AG09319 (cell line): ENCODE measurements around the gene ARL14EPL.
"Not testable (repeated sequence)": the region's sequence is repeated elsewhere in the genome, so short reads cannot be mapped to it uniquely, and the experiment has no call there.

ENCODE experiments used
- DNase-seq: peaks from one replicate; pipeline ENCODE4 v3.0.0-alpha.2; 2010; ENCODE audit warnings: low read depth; ENCODE audit errors: extremely low read depth
- CTCF ChIP-seq: IDR thresholded peaks from 2 replicates; pipeline ENCODE4 v1.5.1; 2011; ENCODE audit warnings: low read depth, mild to moderate bottlenecking, inconsistent platforms, low read length, moderate library complexity

ARL14EPL gene

DNA sequence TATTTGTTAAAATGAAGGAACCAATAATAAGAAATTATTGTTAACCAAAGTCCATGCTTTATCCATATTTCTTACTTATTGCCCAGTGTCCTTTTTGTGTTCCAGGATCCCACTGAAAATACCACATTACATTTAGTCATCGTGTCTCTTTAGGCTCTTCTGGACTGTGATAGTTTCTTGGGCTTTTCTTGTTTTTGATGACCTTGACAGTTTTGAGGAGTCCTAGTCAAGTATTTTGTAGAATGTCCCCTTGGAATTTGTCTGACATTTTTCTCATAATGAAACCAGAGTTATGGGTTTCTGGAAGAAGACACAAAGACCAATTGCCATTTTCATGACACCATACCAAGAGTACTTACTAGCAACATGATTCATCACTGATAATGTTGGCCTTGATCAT, 38.9 kb downstream of the ARL14EPL start:
- no peak for TF ChIP-seq CTCF
- no peak for DNase-seq

DNA sequence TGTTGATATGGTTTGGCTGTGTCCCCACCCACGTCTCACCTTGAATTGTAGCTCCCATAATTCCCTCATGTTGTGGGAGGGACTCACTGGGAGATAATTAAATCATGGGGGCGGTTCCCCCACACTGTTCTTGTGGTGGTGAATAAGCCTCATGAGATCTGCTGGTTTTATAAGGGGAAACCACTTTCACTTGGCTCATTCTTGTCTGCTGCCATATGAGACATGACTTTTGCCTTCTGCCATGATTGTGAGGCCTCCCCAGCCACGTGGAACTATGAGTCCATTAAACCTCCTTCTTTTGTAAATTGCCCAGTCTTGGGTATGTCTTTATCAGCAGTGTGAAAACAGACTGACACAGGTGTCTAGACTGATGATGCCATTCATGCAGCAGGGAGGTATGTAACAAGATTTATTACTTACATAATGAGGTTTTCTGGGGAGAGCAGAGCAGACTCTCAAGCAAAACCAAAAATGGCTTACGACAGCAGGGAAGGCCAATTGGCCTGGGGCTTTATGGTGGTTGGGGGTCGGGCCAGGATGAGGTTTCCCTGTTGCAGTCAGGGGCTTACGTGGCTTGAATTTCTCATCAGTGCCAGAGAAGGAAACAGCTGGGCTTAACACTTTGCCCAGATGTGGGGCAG, 43.0 kb downstream of the ARL14EPL start:
- DNase-seq = no peak
- TF ChIP-seq CTCF = no peak

DNA sequence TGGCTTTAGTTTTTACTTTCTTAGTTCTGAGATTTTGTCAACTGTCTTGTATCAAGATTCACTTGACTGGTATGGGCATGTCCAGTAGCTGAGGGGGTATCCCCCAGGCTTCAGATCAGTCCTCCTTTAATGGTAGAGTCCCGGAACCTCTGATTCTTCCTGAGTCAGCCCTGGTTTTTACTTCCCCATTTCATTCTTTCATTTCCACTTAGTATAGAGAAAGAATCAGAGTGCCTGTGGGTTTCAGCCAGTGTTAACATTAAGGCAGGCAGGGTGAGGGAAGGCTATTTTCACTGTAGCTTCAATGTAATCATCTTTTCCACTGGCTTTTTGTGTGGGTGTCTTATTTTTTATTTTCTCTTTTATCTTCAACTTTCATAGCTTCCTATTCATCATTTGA, 44.2 kb downstream of the ARL14EPL start:
- TF ChIP-seq CTCF = no peak
- no peak for DNase-seq

GRCh38 chr5:116078199-116078598, 45.9 kb downstream of the ARL14EPL start:
- no peak for TF ChIP-seq CTCF
- no peak for DNase-seq

GRCh38 chr5:116084287-116084691, 52.0 kb downstream of the ARL14EPL start:
- TF ChIP-seq CTCF = no peak
- DNase-seq = no peak

DNA sequence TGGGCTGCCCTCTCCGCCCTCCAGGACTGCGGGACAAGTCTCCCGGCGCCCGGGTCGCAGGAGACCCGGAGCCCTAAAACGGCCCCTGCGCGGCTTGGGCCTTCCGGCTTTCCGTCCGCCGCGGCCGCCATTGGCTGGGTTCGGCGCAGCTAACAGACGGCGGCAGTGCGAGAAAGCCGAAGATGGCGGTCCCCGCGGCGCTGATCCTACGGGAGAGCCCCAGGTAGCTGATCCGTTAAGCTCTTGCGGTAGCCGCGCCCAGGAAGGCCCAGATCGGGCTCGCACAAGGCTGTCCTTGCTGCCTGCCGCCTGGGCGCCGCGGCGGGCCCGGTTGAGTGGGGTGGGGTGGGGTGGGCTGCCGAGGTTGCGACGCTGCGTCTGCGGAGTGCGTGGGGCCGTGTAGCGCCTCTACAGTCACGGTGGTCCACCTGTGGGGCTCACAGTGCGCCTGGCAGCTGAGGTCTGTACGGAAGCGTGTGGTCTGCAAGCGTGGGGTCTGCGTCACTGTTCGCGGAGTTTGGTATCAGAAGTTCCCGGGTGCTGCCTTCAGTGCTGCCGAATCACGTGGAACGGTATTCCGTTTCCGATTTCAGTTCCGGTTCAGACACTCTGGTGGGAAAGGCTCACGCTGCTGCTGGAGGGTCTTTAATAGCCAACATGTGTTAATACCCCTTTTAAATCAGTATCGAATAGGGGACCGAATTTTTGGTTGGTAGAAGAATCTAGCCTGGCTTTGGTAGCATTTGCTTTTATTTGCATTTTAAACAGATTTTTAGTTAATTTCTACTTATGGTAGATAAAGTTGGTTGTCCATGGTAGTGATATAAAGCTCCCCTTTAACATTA, 52.8 kb downstream of the ARL14EPL start, which contains the start of gene COMMD10:
Gene COMMD10, plus strand, starts transcription at position 155 of the 845 bp plus-strand sequence.
- peak; percentile 59 for DNase-seq
- no peak for TF ChIP-seq CTCF

GRCh38 chr5:116086309-116086708, 54.0 kb downstream of the ARL14EPL start:
- DNase-seq = not testable (repeated sequence)
